Activated CD4-positive, alpha-beta T cell treated with anti-CD3 and anti-CD28 coated beads, Interleukin-2, amount 50 U/mL, for 1 hour (primary cell): ENCODE measurements around the gene RALGPS1.

Experiments
- DNase-seq: peaks from one replicate; pipeline ENCODE4 v3.0.0-alpha.2; 2020

The RALGPS1 gene

GRCh38 chr9:127124111-127124531 is 209.5 kb downstream of the RALGPS1 start:
- no peak for DNase-seq

- no peak for DNase-seq
Measured at GRCh38 chr9:127124792-127125191, 210.2 kb downstream of the RALGPS1 start.

- no peak for DNase-seq
Measured at GRCh38 chr9:127126971-127127370, 212.4 kb downstream of the RALGPS1 start.

GRCh38 chr9:127128341-127129072 is 213.9 kb downstream of the RALGPS1 start:
- DNase-seq: no peak

- DNase-seq: no peak
Measured at GRCh38 chr9:127129073-127129717, 214.6 kb downstream of the RALGPS1 start.

- DNase-seq: no peak
Measured at GRCh38 chr9:127129718-127130085, 215.1 kb downstream of the RALGPS1 start.

- DNase-seq: no peak
Measured at GRCh38 chr9:127130235-127130634, 215.7 kb downstream of the RALGPS1 start.

GRCh38 chr9:127130661-127131538 is 216.3 kb downstream of the RALGPS1 start:
- no peak for DNase-seq

- no peak for DNase-seq
Measured at GRCh38 chr9:127131871-127132270, 217.3 kb downstream of the RALGPS1 start.

GRCh38 chr9:127132375-127132774 is 217.8 kb downstream of the RALGPS1 start:
- DNase-seq: no peak

GRCh38 chr9:127132921-127133647 is 218.5 kb downstream of the RALGPS1 start:
- no peak for DNase-seq

- DNase-seq: no peak
Measured at GRCh38 chr9:127133739-127134167, 219.2 kb downstream of the RALGPS1 start.

- DNase-seq: no peak
Measured at GRCh38 chr9:127135056-127135745, 220.6 kb downstream of the RALGPS1 start.

- no peak for DNase-seq
Measured at GRCh38 chr9:127136081-127136879, 221.7 kb downstream of the RALGPS1 start.

- no peak for DNase-seq
Measured at GRCh38 chr9:127136880-127137639, 222.5 kb downstream of the RALGPS1 start.

GRCh38 chr9:127137640-127138360 is 223.2 kb downstream of the RALGPS1 start:
- DNase-seq: no peak

- DNase-seq: no peak
Measured at GRCh38 chr9:127138444-127138843, 223.9 kb downstream of the RALGPS1 start.

GRCh38 chr9:127139071-127139731 is 224.6 kb downstream of the RALGPS1 start:
- DNase-seq: no peak

- DNase-seq: no peak
Measured at GRCh38 chr9:127139775-127140174, 225.2 kb downstream of the RALGPS1 start.
